ENCODE measurements around the gene DMXL1. TPM values are rescaled to one million over a fixed set of nuclear protein-coding genes. Genes with fewer than 3 reads are reported as not detected.
A peak's percentile ranks its signal among the peaks of the same experiment; 100 is the strongest.

DMXL1 gene
- total RNA-seq, 1 donor from 2014 or later = 76.9 TPM

DNA sequence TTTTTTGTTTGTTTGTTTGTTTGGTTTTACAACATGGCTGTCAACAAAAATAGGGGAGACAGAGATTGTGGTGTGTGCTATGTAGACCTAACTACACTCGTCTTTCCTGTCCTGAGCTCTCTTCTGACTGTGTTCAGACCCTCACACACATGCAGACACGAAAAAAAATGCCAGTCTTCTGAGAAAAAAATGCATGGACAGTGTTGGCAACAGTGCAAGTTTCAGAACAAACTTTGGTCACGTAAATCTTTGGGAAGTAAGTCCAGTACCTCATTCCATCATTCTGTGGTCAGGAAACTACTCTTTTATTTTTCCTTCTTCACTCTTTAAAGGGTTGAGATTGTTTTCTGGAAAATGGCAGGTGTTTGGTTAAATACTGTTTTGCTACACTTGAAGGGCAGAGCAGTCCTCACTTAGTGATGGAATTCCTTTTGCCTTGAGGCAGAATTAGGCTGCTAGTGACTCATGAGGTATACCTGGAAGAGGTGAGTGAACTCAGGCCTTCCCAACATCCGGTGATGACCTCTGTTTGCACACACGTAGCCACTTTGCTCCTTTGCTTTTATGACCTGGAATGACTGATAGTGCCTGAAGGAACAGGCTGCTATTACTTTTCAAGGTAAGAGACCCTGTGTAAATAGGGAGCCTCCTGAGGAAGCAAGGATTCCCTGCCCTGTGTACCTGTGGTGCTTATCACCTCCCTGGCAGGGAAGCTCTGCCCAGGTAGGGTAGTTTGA, 203.3 kb downstream of the DMXL1 start:
- ATAC-seq (ENCODE audit: low read depth) = no peak
- Mint-ChIP-seq H3K36me3 (ENCODE audit: low read depth) (peaks cover 10% of the 10 kb centered on the region), H3K4me3 (peak overlapping the region; percentile 78), H3K4me1 (peaks cover 97% of the 10 kb centered on the region), H3K27me3 (no peaks in the 10 kb centered on the region), H3K9me3 (no peaks in the 10 kb centered on the region), H3K27ac (peak overlapping the region; percentile 89)
- intact Hi-C loops (cut with micrococcal nuclease) = loop anchor here (2.0 kb wide), 2 partner anchors 35 to 251 kb away; no protein-coding TSS in a partner anchor
- no peak for TF ChIP-seq CTCF (IDR thresholded peaks at IDR 0.05)
- ChIA-PET POLR2A (interaction anchor here (0.6 to 7.2 kb wide), 24 partner anchors 10 to 286 kb away, joined by 3 to 54 read pairs (median 5); partner anchors contain the start of genes DMXL1, DTWD2 and TNFAIP8), CTCF (interaction anchor here (0.5 to 2.5 kb wide), 10 partner anchors 16 to 286 kb away, joined by 3 to 20 read pairs (median 4); partner anchors contain the start of gene DTWD2)
- DNase-seq = no peak

- no peaks in the 10 kb centered on the region for H3K9me3 Mint-ChIP-seq
- TF ChIP-seq CTCF (IDR thresholded peaks at IDR 0.05) = no peak
- H3K4me1 Mint-ChIP-seq = peaks cover 97% of the 10 kb centered on the region
- ATAC-seq (ENCODE audit: low read depth) (peak; percentile 42), DNase-seq (no peak)
- H3K27me3 Mint-ChIP-seq = no peaks in the 10 kb centered on the region
- H3K27ac Mint-ChIP-seq = peak overlapping the region; percentile 89
- ChIA-PET CTCF (interaction anchor here (0.6 to 2.5 kb wide), 5 partner anchors 41 to 286 kb away, joined by 3 to 20 read pairs (median 4); partner anchors contain the start of gene DTWD2), POLR2A (interaction anchor here (0.6 to 7.2 kb wide), 24 partner anchors 9 to 287 kb away, joined by 3 to 54 read pairs (median 5); partner anchors contain the start of genes DMXL1, DTWD2 and TNFAIP8)
- intact Hi-C loops (cut with micrococcal nuclease) = loop anchor here (1.0 to 2.0 kb wide), 7 partner anchors 16 to 252 kb away; partner anchors contain the start of gene TNFAIP8
- peaks cover 8% of the 10 kb centered on the region for H3K36me3 Mint-ChIP-seq (ENCODE audit: low read depth)
- peak overlapping the region; percentile 78 for H3K4me3 Mint-ChIP-seq
Measured at GRCh38 chr5:119274767-119275130, 203.9 kb downstream of the DMXL1 start.

DNA sequence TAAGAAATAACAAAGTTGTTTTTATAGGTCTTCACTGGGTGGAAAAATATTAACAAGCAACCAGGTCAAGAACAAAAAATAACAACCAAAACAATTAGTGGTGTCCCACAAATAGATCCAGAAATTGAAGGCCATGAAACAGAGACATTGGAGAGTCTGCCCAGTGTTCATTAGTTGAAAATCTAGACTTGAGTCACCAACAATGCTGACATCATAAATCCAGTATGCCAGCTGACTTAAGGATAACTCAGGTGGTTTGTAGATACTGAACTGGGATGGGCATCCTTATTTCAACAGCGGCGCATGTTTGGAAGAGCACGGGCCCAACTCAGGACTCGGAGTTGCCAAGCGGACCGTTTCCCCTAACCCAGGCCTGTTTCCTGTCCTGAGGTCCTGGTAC, 204.3 kb downstream of the DMXL1 start:
- intact Hi-C loops (cut with micrococcal nuclease) = loop anchor here (1.0 to 2.0 kb wide), 7 partner anchors 15 to 252 kb away; partner anchors contain the start of gene TNFAIP8
- peaks cover 8% of the 10 kb centered on the region for H3K36me3 Mint-ChIP-seq (ENCODE audit: low read depth)
- ChIA-PET CTCF (interaction anchor here (0.6 to 2.5 kb wide), 5 partner anchors 40 to 287 kb away, joined by 3 to 20 read pairs (median 4); partner anchors contain the start of gene DTWD2), POLR2A (interaction anchor here (0.5 to 7.2 kb wide), 23 partner anchors 9 to 337 kb away, joined by 3 to 54 read pairs (median 4); partner anchors contain the start of genes DMXL1, DTWD2 and TNFAIP8)
- DNase-seq (no peak), ATAC-seq (ENCODE audit: low read depth) (peak; percentile 14)
- peak overlapping the region; percentile 89 for H3K27ac Mint-ChIP-seq
- no peak for TF ChIP-seq CTCF (IDR thresholded peaks at IDR 0.05)
- no peaks in the 10 kb centered on the region for H3K9me3 Mint-ChIP-seq
- peaks cover 97% of the 10 kb centered on the region for H3K4me1 Mint-ChIP-seq
- H3K4me3 Mint-ChIP-seq = peak overlapping the region; percentile 78
- no peaks in the 10 kb centered on the region for H3K27me3 Mint-ChIP-seq

GRCh38 chr5:119275601-119276173, 204.8 kb downstream of the DMXL1 start:
- Mint-ChIP-seq H3K9me3 (no peaks in the 10 kb centered on the region), H3K4me3 (peak overlapping the region; percentile 78), H3K4me1 (peaks cover 98% of the 10 kb centered on the region), H3K27ac (peak overlapping the region; percentile 89), H3K27me3 (no peaks in the 10 kb centered on the region), H3K36me3 (ENCODE audit: low read depth) (peaks cover 13% of the 10 kb centered on the region)
- ChIA-PET CTCF (interaction anchor here (1.0 to 1.7 kb wide), 4 partner anchors 40 to 287 kb away, joined by 4 read pairs; partner anchors contain the start of gene DTWD2), POLR2A (interaction anchor here (0.5 to 7.2 kb wide), 17 partner anchors 8 to 337 kb away, joined by 3 to 54 read pairs (median 3); partner anchors contain the start of genes DTWD2 and TNFAIP8)
- no peak for TF ChIP-seq CTCF (IDR thresholded peaks at IDR 0.05)
- peak; percentile 83 for ATAC-seq (ENCODE audit: low read depth)
- DNase-seq = peak; percentile 42
- intact Hi-C loops (cut with micrococcal nuclease) = loop anchor here (1.0 to 2.0 kb wide), 7 partner anchors 15 to 253 kb away; partner anchors contain the start of gene TNFAIP8

Measured in activated B cell treated with CpG ODN at 0.5 μM for 24 hours (primary cell).